ENCODE data around the gene DPM3. TPM values are rescaled to one million over a fixed set of nuclear protein-coding genes. Genes with fewer than 3 reads are reported as not detected.

Gene DPM3
- polyA plus RNA-seq, 1 of the 3 experiments (the other 2 are of a cell fraction), result 317 TPM

DNA sequence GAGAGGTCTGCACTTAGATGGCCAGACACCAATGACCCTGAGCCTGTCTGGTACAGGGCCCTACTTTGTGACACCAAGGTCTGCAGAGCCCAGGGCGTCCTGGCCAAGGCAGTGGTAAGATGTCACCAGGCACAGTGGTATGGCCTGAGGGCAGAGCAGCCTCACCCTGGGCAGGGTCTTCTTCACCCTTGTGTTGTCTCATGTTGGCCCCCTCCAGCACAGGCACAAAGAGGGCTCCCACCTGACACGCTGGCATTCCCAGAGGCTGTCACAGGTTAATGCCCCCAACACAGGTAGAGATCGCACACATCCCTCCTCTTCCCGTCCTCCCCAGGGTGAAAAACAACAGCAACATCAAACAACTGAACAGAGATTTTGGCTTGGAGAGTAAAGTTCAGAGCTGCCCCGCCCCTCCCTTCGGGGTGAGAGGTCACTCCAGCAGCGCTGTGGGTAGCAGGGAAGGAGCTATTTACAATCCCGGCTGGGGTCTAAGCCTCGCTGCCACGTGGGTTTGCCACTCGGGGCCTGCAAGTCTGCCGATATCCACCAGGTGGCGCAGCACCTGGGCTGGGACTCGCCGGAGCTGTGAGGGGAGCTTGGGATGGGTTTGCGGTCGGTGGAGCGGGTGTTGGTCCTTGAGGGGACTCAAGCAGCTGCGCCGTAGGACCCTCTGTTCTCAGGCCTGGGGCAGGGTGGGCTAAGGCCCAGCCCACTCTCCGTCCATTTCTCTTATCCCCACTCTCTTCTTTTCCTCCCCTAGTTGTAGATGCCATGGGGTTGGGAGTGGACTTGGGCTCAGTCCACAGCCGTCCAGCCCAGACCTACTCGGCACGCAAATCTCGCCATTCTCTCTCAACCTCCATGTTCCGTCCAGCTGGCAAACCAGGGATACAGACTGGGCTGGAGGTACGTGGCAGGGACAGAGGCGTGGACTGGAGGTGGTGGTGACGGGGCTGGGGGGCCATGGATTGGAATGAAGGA, 49.0 kb downstream of the DPM3 start (continued):
- TF ChIP-seq MXI1 (IDR thresholded peaks at IDR 0.05; ENCODE audit: low read depth, low read length), result peak; percentile 96
- no peak for TF ChIP-seq FOXJ3 (CRISPR knock-in tag; IDR thresholded peaks at IDR 0.05)
- TF ChIP-seq RAD21 (IDR thresholded peaks at IDR 0.05; ENCODE audit: low read length), result peak; percentile 78

Small RNA genes within 50 kb of the gene (small RNA-seq; reads per million reads assigned to genes)
- gene HMGN2P18 (0 reads per million in 7 experiments), gene RF00019 (0 reads per million in 7 experiments)

Other genes with a start within 250 kb of the DPM3 start
- gene PMVK, start 203.8 kb downstream of the DPM3 start, polyA plus RNA-seq (2012; rRNA removed), result 50.7 and 59.6 TPM in 2 replicates
- gene PBXIP1, start 184.4 kb downstream of the DPM3 start, polyA plus RNA-seq (2012; rRNA removed), result 55.9 and 64.3 TPM in 2 replicates
- gene PYGO2, start 178.7 kb downstream of the DPM3 start, polyA plus RNA-seq (2012; rRNA removed), result 23.3 and 28.2 TPM in 2 replicates
- gene SHC1, start 169.8 kb downstream of the DPM3 start, polyA plus RNA-seq (2012; rRNA removed), result 338 and 395 TPM in 2 replicates
- 256 and 308 TPM in 2 replicates for gene CKS1B, start 165.8 kb downstream of the DPM3 start, polyA plus RNA-seq (2012; rRNA removed)
- gene FLAD1, start 157.2 kb downstream of the DPM3 start, polyA plus RNA-seq (2012; rRNA removed), result 50.8 and 56.2 TPM in 2 replicates
- gene LENEP, start 146.9 kb downstream of the DPM3 start, polyA plus RNA-seq (2012; rRNA removed), result 0.26 TPM in 1 of 2 replicates, not detected in the other
- gene ZBTB7B, start 137.7 kb downstream of the DPM3 start, polyA plus RNA-seq (2012; rRNA removed), result 15.7 and 22.1 TPM in 2 replicates
- gene DCST2, start 106.8 kb downstream of the DPM3 start, polyA plus RNA-seq (2012; rRNA removed), result 0.76 and 1.1 TPM in 2 replicates
- gene DCST1, start 106.7 kb downstream of the DPM3 start, polyA plus RNA-seq (2012; rRNA removed), result not detected in 2 replicates
- gene ADAM15, start 89.2 kb downstream of the DPM3 start, polyA plus RNA-seq (2012; rRNA removed), result 60.1 and 64.1 TPM in 2 replicates
- 15.9 and 17.7 TPM in 2 replicates for gene EFNA4, start 76.8 kb downstream of the DPM3 start, polyA plus RNA-seq (2012; rRNA removed)
- gene EFNA3, start 61.7 kb downstream of the DPM3 start, polyA plus RNA-seq (2012; rRNA removed), result 5.5 and 6.0 TPM in 2 replicates
- 14.4 and 15.3 TPM in 2 replicates for gene EFNA1, start 12.7 kb downstream of the DPM3 start, polyA plus RNA-seq (2012; rRNA removed)
- 58.4 and 71.1 TPM in 2 replicates for gene SLC50A1, start 4.7 kb downstream of the DPM3 start, polyA plus RNA-seq (2012; rRNA removed)
- 203 and 238 TPM in 2 replicates for gene KRTCAP2, start 32.8 kb upstream of the DPM3 start, polyA plus RNA-seq (2012; rRNA removed)
- gene TRIM46, start 33.3 kb upstream of the DPM3 start, polyA plus RNA-seq (2012; rRNA removed), result 12.3 and 12.7 TPM in 2 replicates
- 124 and 162 TPM in 2 replicates for gene THBS3, start 67.4 kb upstream of the DPM3 start, polyA plus RNA-seq (2012; rRNA removed)
- gene MTX1, start 68.2 kb upstream of the DPM3 start, polyA plus RNA-seq (2012; rRNA removed), result 79.1 TPM in 2 replicates
- 20.0 and 30.6 TPM in 2 replicates for gene ENTREP3, start 115.0 kb upstream of the DPM3 start, polyA plus RNA-seq (2012; rRNA removed)
- gene SCAMP3, start 121.8 kb upstream of the DPM3 start, polyA plus RNA-seq (2012; rRNA removed), result 193 and 225 TPM in 2 replicates
- 76.7 and 81.8 TPM in 2 replicates for gene CLK2, start 133.0 kb upstream of the DPM3 start, polyA plus RNA-seq (2012; rRNA removed)
- 9.7 and 10.1 TPM in 2 replicates for gene HCN3, start 136.9 kb upstream of the DPM3 start, polyA plus RNA-seq (2012; rRNA removed)
- gene PKLR, start 160.9 kb upstream of the DPM3 start, polyA plus RNA-seq (2012; rRNA removed), result 0.03 TPM in 1 of 2 replicates, not detected in the other
- gene FDPS, start 168.3 kb upstream of the DPM3 start, polyA plus RNA-seq (2012; rRNA removed), result 126 and 142 TPM in 2 replicates
- 43.1 and 49.9 TPM in 2 replicates for gene RUSC1, start 180.4 kb upstream of the DPM3 start, polyA plus RNA-seq (2012; rRNA removed)

Data from SK-N-SH (cell line).